ENCODE measurements around the gene BMP6.

Gene BMP6

DNA sequence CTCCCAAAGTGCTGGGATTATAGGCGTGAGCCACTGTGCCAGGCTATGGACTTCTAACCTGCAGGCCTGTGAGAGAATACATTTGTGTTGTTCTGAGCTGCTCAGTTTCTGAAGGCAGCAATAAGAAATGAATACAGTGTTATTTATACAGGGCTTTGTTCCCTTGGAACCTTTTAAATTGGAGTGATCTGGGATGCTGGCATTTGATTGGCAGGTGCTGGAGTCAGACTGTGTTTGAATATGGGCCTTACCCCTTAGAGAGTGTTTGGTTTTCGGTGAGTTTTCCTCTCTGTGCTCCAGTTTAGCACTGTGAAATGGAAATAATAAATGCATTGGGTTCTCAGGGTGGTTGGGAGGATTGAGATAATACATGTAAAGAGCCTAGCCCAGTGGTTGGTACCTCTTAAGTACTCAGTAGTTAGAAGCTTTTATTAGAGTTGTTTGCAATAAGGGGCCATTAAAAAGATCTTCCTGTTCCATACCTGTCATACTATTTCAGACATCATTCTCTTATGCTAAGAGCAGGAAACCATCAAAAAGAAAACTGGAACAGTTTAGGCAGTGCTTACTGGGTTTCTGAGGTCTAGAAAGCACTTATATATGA is 22.1 kb downstream of the BMP6 start:
- no peak for DNase-seq

DNA sequence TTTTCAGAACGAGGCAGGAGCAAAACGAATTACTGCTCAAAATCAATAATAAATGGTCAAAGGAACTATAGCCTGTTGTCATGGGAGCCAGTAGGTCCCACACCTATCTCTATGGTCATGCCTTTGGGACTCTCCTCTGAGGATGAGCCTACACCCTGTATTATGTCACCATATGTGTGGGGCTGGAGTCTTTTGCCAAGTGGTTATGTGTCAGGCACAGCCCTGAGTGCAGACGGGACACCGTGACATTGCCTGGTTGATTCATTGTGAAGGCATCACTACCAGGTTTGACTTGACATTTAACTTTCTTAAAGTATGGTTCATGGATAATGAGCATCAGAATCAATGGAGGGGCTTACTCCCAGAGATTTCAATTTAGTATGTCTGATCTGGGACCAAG is 23.6 kb downstream of the BMP6 start:
- no peak for DNase-seq

DNA sequence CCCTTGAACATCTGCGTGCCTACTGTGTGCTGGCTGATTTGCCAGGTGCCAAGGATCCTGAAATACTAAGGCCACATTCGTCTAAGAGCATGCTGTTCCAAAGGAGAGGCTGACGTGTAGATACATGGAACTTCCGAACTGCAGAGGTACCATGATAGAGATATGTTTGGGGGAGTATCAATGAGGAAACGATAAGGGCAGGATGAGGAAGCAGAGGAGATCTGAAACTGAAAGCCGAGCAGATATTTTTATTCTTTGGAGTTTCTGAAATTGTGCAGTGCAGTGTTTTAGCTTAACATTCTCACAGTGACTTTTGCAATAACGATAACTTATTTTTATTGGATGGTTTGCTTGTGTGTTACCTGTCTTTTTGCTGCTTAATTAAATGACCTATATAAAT is 24.3 kb downstream of the BMP6 start:
- no peak for DNase-seq

DNA sequence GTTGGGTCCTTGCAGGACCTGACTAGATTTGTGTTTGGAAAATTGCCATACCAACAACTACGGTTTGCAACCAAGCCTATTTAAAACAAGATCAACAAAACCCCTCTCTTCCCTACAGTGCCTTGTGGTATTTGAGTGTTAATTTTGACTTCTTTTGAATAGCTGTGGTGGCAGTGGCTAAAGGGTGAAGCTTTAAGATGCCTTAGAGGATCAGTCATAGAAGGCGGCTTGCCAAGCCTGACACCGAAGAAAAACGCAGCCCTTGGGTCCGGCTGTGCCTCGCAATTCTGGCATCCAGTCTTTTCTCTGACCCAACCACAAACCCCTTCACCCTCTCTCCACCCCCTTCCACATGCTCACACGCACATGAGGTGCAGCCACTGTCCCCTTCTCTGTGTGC is 32.6 kb downstream of the BMP6 start:
- DNase-seq: no peak

DNA sequence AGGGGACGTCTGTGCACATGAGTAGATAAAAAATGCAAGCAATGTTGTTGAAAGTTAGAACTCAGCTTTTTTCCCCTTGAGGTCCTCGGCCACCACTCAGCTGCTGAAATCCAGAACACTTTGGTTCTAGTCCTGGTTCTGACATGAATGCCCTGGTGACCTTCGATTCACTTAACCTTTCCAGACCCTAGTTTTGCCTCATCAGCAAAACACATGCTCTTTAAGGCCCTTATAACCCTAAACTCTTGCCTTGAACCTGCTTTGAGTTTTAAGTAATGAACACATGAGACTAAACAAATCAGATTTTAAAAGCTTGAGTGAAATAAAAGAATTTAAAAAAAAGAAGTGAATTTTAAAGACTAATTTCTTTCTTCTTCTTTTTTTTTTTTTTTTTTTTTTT is 33.4 kb downstream of the BMP6 start:
- DNase-seq: no peak

DNA sequence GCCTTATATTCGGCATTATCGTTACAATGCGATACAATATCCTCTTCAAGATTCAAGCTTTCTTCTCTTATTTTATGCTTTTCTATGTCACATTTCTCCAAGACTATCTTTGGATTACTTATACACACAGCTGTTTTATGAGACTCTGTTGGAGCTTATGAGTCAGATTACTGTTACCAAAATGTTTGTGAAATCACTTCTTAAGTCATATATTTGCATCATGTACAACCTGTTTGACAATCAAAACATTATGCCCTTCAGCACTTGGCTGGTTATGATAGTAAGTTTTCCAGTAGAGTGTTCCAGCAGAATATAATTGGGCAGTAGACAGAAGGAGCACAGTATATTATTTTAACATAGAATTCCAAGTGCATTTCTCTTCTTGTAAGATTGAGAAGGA is 35.2 kb downstream of the BMP6 start:
- DNase-seq: no peak

DNA sequence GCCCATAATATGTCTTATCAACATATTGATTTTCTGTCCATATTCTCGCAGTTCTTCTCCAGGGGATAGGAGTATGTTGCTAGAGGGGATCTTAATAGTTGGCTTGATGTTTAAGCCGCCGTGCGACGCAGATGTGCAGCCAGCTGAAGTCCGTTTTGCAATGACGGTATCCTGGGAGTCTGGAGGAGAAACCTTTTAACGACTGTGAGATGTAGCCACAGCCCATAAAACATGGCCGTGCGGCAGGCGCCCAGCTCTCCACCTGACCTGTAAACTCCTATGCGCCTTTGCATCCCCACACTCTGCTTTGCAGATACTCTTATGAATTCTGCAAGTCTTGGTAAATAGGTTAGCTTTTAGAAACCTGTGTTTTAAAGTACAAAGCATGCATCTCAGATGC is 36.9 kb downstream of the BMP6 start:
- no peak for DNase-seq

DNA sequence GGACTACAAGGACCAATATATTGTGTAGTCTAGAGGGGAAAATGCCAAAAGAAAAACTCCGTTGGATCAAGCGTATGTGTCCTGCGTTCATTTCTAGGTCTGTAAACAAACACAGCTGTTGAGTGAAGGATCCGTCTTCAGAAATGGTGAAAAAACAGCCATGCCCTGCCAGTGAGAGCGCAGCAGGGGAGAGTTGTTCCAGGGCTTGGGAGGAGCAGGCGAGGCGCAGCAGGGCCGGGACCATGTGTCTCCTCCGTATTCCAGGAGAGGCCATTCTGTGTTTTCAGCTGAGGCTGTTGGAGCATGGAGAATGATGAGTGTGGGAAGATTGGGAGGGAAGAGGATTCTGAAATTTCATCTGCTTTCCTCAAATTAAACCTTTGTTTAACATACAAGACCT is 38.0 kb downstream of the BMP6 start:
- DNase-seq: no peak

DNA sequence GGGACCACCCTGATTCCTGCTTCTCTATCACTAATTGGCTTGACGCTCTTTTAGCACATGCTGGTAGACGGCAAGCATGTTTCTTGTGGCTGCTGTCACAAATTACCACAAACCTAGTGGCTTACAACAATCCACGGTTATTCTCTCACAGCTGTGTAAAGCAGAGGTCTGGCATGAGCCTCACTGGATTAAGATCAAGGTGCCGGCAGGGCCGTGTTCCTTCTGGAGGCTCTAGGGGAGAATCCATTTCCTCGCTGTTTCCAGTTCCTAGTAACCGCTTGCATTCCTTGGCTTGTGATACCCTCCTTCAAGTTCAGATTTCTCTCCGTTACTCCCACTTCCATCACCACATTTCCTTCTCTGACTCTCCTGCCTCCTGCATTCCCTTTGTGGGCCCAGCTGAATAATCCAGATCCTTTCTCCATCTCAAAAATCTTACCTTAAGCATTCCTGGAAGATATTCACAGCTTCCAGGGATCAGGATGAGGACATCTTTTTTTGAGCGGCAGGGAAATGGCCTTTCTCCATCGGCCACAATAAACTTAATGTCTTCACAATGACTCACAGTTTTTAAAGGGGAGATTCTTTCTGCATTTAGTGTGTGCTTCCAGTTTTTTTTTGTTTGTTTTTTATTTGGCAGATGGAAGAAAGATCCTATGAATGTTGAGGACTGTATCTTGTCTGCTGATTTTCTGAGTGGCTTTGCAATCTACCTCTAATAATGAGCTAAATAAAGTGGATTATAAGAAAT is 39.9 kb downstream of the BMP6 start:
- no peak for DNase-seq

DNA sequence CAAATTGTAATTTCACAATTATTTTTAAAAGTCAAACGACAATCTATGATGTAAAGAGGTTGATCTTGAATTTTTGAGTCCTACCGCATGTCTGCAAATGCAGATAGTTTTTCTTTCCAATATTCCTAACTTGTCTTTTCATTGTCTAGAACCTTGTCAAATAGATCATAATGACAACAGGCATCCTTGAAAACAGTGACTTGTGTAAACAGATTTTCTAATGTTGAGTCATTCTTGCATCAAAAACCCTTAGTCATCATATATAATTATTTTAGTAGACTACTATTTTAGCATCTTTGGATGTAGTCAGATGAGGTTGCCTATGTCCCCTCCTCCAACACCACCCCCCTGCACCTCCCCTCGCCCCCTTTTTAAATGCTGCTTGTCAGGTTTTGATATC is 43.8 kb downstream of the BMP6 start:
- DNase-seq: no peak

DNA sequence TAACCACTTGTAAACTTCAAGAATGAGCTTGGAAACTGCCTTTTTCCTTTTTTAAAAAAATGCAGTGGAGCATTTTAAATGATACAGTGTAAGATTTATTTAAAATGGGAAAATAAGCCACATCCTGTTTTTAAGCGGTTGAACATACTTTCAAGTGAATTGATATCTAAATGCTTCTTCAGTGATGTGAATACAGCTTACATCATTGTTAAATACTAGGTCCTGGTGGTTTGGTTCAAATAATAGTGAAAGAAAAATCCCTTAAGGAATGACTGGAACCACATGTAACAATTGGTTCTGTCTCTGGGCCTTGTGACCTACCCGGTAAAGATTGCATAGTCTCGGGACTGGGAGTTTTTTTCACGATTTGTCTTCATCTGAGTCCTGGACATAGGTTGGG is 44.2 kb downstream of the BMP6 start:
- no peak for DNase-seq

DNA sequence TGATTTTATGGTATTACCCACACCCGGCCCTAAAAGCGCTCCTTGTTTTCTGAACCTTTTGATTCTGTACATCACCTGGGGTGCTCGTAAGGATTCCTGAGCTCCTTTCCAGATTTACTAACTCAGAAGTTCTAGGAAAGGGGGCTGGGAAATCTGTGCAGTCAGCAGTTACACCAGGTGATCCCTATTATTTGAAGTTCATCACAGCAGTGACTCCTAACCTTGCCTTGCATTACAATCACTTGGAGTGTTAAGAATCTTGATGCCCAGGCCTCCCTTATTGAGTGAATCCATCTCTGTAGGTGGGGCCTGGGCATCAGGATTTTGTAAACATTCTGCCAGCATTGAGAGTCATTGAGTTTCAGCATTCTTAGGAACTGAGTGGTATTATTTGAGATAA is 44.7 kb downstream of the BMP6 start:
- DNase-seq: no peak

DNA sequence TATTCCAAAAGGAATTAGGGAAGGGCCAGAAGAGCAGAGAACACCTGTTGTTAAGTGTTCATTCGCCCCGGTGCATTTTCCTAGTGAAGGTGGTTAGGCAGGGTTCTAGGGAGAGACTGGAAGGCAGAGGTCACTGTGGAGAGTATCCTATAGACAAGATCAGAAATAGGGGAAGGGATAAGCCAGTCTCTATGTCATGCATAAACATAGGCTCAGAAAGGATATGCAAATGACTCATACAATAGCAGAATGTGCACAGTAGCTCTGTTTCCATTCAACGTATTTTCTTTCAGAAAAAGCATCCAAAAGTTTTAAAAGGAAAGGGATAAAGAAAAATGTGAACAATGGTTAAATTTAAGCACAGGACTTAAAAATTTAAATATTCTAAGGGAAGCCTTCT is 47.4 kb downstream of the BMP6 start:
- DNase-seq: no peak

DNA sequence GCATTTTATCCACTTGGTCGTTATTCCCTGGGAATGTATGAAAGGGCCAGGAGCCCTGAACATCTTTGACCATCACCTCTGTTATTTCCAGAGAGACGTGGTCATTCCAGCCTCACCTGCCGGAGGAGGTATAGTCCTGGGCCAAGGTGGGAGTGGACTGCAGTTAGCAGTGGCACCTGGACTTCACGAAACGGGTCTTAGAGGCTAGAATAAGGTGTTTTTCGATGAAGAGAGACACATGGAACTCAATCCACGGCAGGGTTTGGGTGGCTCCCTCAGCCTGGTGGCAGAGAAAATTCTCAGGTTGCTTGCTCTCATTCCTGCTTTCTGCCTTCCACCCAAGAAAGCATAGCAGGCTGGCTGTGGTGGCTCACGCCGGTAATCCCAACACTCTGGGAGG is 48.0 kb downstream of the BMP6 start:
- DNase-seq: no peak

DNA sequence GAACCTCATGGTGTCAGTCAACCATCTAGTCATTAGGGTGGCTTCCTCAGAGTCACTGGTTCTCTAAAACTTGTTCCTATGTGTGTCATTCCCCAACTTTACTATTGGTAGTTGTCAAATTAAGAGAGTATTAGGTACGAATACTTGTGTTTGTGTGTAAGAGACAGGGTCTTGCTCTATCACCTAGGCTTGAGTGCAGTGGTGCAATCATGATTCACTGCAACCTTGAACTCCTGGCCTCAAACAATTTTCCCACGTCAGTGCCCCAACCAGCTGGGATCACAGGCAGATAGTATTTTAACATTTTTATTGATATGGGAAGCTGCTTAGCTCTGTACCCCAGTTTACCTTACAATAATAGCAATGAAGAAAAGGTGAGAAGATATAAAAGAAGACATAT is 50.6 kb downstream of the BMP6 start:
- DNase-seq: no peak

DNA sequence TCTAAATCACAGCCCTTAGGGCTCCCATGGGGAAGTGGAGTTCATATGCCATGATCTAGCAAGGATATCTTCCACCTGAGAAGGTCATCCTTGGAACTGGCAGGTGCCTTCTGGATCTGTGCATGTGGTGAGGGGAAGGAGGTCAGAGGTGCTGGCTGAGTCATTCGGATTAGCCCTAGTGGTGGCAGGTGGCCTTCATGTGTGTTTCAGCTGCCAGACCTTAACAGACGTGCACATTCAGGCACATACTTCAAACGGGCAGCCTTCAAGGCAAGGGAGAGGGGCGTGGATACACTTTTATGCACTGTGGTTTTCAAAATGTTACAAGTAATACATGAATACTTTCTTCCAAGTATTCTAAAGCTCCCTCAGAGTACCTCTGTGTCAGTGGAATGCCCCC is 51.2 kb downstream of the BMP6 start:
- DNase-seq: no peak

DNA sequence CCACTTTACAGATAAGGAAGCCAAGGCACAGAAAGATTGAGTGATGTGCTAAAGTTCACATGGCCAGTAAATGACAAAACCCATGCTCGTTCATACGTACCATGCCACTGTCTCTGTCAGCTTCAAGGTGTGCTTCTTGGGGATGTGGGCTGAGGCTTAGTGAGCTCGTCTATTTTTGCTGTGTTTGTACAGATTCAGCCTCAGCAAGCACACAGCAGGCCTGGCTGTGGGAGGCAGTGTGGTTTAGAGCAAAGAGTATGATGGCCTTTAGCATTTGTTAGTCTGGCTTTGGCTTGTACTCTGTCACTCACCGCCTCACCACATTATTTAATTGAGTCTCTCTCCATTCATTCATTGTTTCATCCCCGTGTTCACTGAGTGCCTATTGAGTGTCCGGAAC is 55.3 kb downstream of the BMP6 start:
- DNase-seq: no peak

DNA sequence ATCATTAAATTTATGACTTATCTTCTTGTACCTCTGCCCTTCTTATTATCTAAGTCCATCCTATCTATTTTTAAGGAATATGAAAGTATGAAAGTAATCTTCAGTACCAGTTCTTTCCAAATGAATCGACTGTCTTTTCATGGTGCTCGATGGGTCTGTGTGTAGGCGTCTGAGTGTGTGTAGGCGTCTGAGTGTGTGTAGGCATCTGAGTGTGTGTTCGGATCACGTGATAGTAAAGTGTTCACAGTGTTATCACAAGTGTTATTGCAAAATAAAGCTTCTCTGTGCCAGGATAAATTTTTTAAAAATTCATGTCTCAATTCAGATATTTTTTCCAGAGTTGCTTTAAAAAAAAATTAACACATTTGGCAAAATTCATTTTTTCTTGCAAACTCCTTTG is 58.3 kb downstream of the BMP6 start:
- DNase-seq: no peak

DNA sequence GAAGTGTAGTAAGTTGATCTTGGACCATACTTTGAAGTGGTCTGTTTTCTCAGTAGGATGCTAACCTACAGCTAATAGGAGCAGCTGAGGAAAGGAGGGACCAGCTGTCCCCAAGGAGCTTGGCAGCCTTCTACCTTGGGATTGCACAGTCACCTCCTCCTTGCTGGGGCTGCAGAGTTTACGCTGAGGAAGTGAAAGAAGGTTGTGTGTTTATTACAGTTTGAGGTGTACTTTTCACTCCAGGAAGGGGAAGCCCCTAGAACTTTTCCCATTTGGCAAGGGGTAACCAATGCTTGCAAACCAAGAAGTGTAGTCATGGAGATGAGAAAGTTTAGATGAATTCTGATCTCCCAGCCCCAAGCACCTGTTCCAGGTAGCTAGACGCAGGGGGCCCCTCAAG is 58.8 kb downstream of the BMP6 start:
- no peak for DNase-seq

DNA sequence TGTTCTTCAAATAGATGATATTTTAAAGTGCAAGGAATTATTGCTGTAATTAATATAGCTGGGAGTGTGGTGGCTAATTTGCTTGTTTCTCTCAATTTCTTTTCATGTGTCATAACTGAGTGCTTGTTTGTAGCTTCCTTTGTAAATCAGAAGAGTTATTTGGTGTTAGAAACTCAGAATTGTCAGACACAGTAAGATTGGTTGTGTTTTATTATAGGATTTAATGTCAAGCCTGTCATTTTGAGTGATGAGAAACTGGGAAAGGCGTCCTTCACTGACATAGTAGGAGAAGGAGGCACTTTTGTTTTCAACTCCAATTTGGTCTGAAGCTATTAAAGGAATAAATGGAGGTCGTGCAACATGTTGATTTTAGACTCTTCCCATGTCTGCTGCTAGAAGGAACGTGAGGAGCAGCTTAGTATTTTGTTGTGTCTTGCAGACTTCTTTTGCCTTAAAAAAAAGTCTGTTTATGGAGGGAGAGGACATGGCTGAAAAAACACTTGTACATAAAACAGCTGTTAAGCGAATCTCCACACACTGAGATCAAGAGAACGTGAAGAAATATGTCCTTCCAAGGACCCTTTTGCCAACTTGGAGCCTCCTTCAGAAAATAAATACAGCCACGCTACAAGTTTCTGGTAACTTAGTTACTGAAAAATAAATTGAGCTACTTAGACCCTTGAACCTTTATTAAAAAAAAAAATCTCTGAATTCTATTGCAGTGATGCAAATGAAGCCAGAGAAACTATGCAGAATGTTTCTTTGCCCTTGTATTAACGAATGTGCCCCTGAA is 59.5 kb downstream of the BMP6 start:
- no peak for DNase-seq

DNA sequence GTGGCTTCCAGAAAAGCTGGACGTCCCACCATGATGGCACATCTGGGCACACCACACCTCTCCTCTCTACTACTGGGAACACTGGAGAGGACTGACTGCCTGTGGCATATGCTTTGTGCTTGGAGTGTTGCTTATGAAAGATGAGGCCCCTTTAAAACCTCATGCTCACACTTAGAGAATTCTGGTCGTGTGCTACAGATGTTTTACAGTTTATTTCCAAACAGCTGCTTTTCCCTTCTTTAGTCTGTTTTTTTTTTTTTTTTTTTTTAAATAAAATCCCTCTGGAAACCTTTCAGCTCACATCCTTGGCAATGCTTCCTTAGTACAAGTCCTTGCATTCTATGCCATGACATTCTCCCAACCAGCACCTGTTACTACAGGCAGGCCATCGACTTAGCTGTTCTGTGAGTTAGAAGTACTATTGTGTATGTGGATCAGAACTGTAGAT is 60.3 kb downstream of the BMP6 start:
- DNase-seq: no peak

DNA sequence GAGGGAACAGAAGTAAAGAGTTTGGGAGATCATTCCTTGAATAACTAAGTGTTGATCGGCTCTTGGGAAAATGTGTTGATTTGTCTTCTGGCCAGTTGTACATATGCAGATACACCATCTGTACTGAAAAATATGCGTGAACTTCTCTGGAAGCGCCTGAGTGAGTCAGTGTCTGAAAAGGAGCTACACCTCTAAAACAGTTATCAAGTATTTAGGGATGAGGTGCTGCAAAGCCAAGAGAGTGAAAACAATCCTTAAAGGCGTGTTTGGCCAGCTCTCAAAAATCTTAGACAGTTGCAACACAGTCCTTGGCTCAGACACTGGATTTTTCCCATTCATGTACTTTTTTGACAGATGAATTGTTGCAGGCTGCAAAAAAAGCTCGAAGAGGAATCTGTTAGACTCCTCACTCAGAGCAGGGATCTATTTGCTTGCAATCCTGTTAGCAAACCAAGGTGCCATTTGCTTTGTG is 61.3 kb downstream of the BMP6 start:
- no peak for DNase-seq

DNA sequence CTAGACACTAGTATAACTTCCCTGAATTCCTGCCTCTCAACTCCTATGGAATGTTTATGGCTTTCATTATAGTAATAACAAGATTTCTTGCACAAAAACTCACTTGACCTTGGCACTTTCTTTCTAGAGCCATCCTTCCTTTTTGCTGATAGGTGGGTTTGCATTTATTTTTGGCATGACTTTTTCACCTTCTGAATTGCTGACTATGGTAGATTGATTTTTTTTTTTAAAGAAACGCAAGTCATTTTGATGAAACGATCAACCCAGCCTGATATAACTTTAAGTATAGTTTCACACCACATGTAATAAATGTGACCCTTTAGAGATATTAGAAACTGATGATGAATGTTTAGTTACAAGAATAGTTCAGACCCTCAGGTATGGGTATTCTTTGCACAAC is 61.8 kb downstream of the BMP6 start:
- DNase-seq: no peak

DNA sequence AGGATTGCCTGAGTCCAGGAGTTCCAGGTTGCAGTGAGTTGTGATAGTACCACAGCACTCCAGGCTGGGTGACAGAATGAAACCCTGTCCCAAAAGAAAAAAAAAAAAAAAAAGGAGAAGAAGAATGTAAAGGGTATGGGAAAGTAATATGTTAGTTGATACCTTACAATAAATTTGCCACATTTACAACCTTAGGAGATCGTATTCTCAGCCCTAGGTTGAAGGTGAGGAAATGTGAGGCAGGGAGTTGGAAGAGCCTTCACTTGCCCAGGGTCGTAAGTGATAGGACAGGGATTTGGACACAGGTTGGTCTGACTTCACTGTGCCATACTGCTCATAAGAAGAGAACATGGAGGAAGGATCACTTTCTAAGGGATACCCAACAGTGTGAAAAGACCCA is 68.6 kb downstream of the BMP6 start:
- no peak for DNase-seq
